SK-N-SH (cell line): ENCODE data around the gene HHIPL1. TPM values are rescaled to one million over a fixed set of nuclear protein-coding genes. Genes with fewer than 3 reads are reported as not detected.

ENCODE experiments used
- CTCF ChIA-PET: fragments of 300-600, 350-600 bp; formaldehyde crosslinking; extraction: SDS; loops from one replicate; lab custom pipeline; 2021; lab: Yijun Ruan, JAX
- POLR2A ChIA-PET: fragments of 350-600 bp; sonication (Branson Sonifier 250); formaldehyde crosslinking; extraction: SDS; loops from one replicate; lab custom pipeline; 2020; ENCODE audit warnings: antibody characterized with exemption, inconsistent platforms; lab: Yijun Ruan, JAX
- DNase-seq: peaks from one replicate; pipeline ENCODE4 v3.0.0; 2012
- H2AFZ ChIP-seq: fragments of 200-600 bp; sonication (generic); 2 replicates; pipeline ENCODE4 v1.8.1; 2016; ENCODE audit warnings: antibody characterized with exemption, mild to moderate bottlenecking, low read depth
- H3F3A ChIP-seq: fragments of 200-600 bp; sonication (generic); replicated peaks from 2 replicates; pipeline ENCODE3; 2016; ENCODE audit warnings: antibody characterized with exemption, mild to moderate bottlenecking; ENCODE audit not compliant: insufficient read depth
- H3K27ac ChIP-seq, 2 experiments: fragments of 200-500 bp in 1 of 2; fragments of 200-600 bp in 1 of 2; sonication (Bioruptor generic) in 1 of 2; sonication (generic), shearing (Covaris generic) in 1 of 2; 2 replicates each; pipeline versions ENCODE4 v1.5.1 to v1.6.1; 2014 to 2016; ENCODE audit warnings: low read depth in 2 of 2, inconsistent platforms in 1 of 2, low read length in 1 of 2, mild to moderate bottlenecking in 1 of 2, mixed read lengths in 1 of 2
- H3K27me3 ChIP-seq: fragments of 200-600 bp; sonication (generic), shearing (Covaris generic); 2 replicates; pipeline ENCODE4 v1.6.1; 2016; ENCODE audit warnings: mixed run types; ENCODE audit not compliant: insufficient read depth
- H3K36me3 ChIP-seq, 2 experiments: fragments of 200-500 bp in 1 of 2; fragments of 200-600 bp in 1 of 2; sonication (Bioruptor generic) in 1 of 2; sonication (generic) in 1 of 2; replicated peaks in 1 of 2; 2 replicates each; pipeline versions ENCODE3 to v1.5.1; 2014 to 2016; ENCODE audit warnings: low read length in 1 of 2, mild to moderate bottlenecking in 1 of 2; ENCODE audit not compliant: insufficient read depth in 2 of 2, control insufficient read depth in 1 of 2
- H3K4me1 ChIP-seq, 2 experiments: fragments of 200-500 bp in 1 of 2; fragments of 200-600 bp in 1 of 2; sonication (Bioruptor generic) in 1 of 2; sonication (generic), shearing (Covaris generic) in 1 of 2; 2 replicates each; pipeline versions ENCODE4 v1.5.1 to v1.6.1; 2014 to 2016; ENCODE audit warnings: low read depth in 1 of 2, low read length in 1 of 2, mixed run types in 1 of 2; ENCODE audit not compliant: insufficient read depth in 2 of 2, control insufficient read depth in 1 of 2
- H3K4me2 ChIP-seq: fragments of 200-600 bp; sonication (generic), shearing (Covaris generic); 2 replicates; pipeline ENCODE4 v1.6.1; 2017; ENCODE audit warnings: mixed run types
- H3K4me3 ChIP-seq, 2 experiments: fragments of 200-500 bp in 1 of 2; fragments of 200-600 bp in 1 of 2; sonication (Bioruptor generic) in 1 of 2; sonication (generic), shearing (Covaris generic) in 1 of 2; 2 replicates each; pipeline versions ENCODE4 v1.5.1 to v1.8.1; 2014 to 2016; ENCODE audit warnings: low read depth in 2 of 2, inconsistent platforms in 1 of 2, low read length in 1 of 2, mild to moderate bottlenecking in 1 of 2, mixed read lengths in 1 of 2, moderate library complexity in 1 of 2
- H3K79me2 ChIP-seq: fragments of 200-600 bp; sonication (generic); 2 replicates; pipeline ENCODE4 v1.8.1; 2017; ENCODE audit warnings: mild to moderate bottlenecking; ENCODE audit not compliant: insufficient read depth
- H3K9ac ChIP-seq: fragments of 200-600 bp; sonication (generic); 2 replicates; pipeline ENCODE4 v1.6.1; 2017; ENCODE audit warnings: mixed run types
- H3K9me2 ChIP-seq: fragments of 200-600 bp; sonication (generic); 2 replicates; pipeline ENCODE4 v1.6.1; 2017; ENCODE audit warnings: mixed run types
- H3K9me3 ChIP-seq: fragments of 200-600 bp; sonication (generic); 2 replicates; pipeline ENCODE4 v1.6.1; 2017; ENCODE audit warnings: mixed run types, mild to moderate bottlenecking, moderate library complexity
- H4K20me1 ChIP-seq: fragments of 200-600 bp; sonication (generic); 2 replicates; pipeline ENCODE4 v1.6.1; 2017; ENCODE audit warnings: mild to moderate bottlenecking, mixed run types; ENCODE audit not compliant: insufficient read depth
- CHD2 ChIP-seq: fragments of 150-350 bp; IDR thresholded peaks from 2 replicates; pipeline ENCODE4 v1.6.1; 2018; ENCODE audit warnings: low read length; ENCODE audit not compliant: partially characterized antibody
- ELF1 ChIP-seq: IDR thresholded peaks from 2 replicates; pipeline ENCODE4 v1.4.0; 2012
- EP300 ChIP-seq, 2 experiments: IDR thresholded peaks; 2 replicates each; pipeline versions ENCODE4 v1.4.0 to v1.6.1; 2012; ENCODE audit warnings: borderline replicate concordance in 1 of 2, low read depth in 1 of 2, low read length in 1 of 2
- EZH2phosphoT487 ChIP-seq: fragments of 200-600 bp; sonication (generic); IDR thresholded peaks from 2 replicates; pipeline ENCODE4 v1.6.1; 2017; ENCODE audit warnings: low read depth, mixed run types, mild to moderate bottlenecking, antibody characterized with exemption, moderate library complexity, borderline replicate concordance
- FOXJ3 ChIP-seq: sonication (generic); formaldehyde crosslinking; IDR thresholded peaks from 2 replicates; pipeline ENCODE4 v1.5.1; 2020; ENCODE audit warnings: mild to moderate bottlenecking, missing genetic modification reagents
- FOXM1 ChIP-seq: IDR thresholded peaks from 2 replicates; pipeline ENCODE4 v1.4.0; 2012; ENCODE audit warnings: low read depth, mild to moderate bottlenecking
- JUND ChIP-seq: IDR thresholded peaks from 2 replicates; pipeline ENCODE4 v1.4.0; 2012
- MXI1 ChIP-seq: IDR thresholded peaks from 2 replicates; pipeline ENCODE4 v1.6.1; 2012; ENCODE audit warnings: mild to moderate bottlenecking, low read depth, low read length, improper control_type of control experiment
- NFIC ChIP-seq: IDR thresholded peaks from 2 replicates; pipeline ENCODE4 v1.4.0; 2012; ENCODE audit warnings: borderline replicate concordance
- POLR2AphosphoS5 ChIP-seq: IDR thresholded peaks from 2 replicates; pipeline ENCODE4 v1.6.1; 2012; ENCODE audit warnings: low read depth, low read length
- RAD21 ChIP-seq: IDR thresholded peaks from 2 replicates; pipeline ENCODE4 v1.6.1; 2012; ENCODE audit warnings: mild to moderate bottlenecking, low read length
- RFX5 ChIP-seq: IDR thresholded peaks from 2 replicates; pipeline ENCODE4 v1.6.1; 2012; ENCODE audit warnings: mild to moderate bottlenecking, improper control_type of control experiment, low read length
- SMC3 ChIP-seq: IDR thresholded peaks from 2 replicates; pipeline ENCODE4 v1.6.1; 2012; ENCODE audit warnings: low read depth, low read length, improper control_type of control experiment
- TCF12 ChIP-seq: IDR thresholded peaks from 2 replicates; pipeline ENCODE4 v1.4.0; 2012
- WGBS: methylation state at CpG from one replicate; pipeline ENCODE4 v1.1.6; 2017; ENCODE audit warnings: low lambda C conversion rate; 5-methylcytosine and 5-hydroxymethylcytosine counted together
- polyA plus RNA-seq, 3 experiments: library from polyadenylated mRNA; depleted of rRNA; stranded (reverse); fragments of >200 nt; gene quantifications; 2 replicates each; pipeline ENCODE4 v1.2.3, GENCODE V29; 2012
- TF ChIP-seq, protein P1 (sequence below): IDR thresholded peaks from 2 replicates; pipeline ENCODE4; 2012
- TF ChIP-seq, protein P2 (sequence below): IDR thresholded peaks from 2 replicates; pipeline ENCODE4 v1.4.0; 2012; ENCODE audit warnings: low read depth, borderline replicate concordance
- TF ChIP-seq, protein P3 (sequence below): IDR thresholded peaks from 2 replicates; pipeline ENCODE4 v1.6.1; 2012; ENCODE audit warnings: mild to moderate bottlenecking, low read depth, low read length, moderate library complexity
- TF ChIP-seq, protein P4 (sequence below): fragments of 200-600 bp; sonication (generic); IDR thresholded peaks from 2 replicates; pipeline ENCODE4 v1.6.1; 2017; ENCODE audit warnings: antibody characterized with exemption, mild to moderate bottlenecking, moderate library complexity

HHIPL1 gene
- polyA plus RNA-seq, 1 of the 3 experiments (the other 2 are of a cell fraction), result 0.02 TPM

DNA sequence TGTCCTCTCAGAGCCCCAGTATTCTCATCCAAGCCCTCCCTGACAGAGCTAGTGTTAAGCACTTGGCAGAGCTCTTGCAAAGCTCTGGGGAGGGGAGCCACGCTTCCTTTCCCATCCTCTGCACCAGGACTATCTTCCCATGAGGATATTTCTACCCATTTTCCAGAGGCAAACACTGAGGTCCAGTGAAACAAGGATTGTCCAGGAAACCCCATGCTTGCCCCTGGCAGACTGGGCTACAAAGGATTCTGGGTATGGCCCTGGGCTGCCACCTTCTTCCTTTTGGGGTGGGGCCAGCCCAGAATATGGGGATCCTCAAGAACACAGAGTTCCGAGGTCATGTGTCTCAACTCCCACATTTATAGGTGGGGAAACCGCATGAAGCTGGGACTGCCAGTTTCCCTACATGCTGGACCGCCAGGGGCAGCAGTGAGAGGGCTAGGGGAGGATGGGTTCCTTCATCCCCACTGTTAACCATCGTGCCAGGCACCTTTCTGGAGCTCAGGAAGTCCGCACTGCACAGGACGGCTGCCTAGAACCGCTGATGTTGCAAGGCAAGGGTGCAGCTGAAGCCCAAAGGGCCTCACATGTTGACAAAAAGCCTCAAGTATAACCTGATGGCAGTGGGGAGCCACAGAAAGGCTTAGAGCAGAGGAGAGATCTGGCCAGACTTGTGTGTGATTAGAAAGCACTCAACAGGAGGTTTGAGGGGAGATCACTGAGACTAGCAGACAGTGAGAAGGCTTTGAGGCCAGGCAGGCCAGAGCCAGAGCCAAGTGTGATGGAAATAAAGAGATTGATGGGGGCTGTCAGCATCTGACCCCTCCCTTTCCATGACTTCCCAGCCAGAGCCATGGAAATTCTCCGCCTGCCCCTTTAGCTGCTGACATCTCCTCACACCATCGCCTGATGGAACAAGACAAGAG is 35.4 kb upstream of the HHIPL1 start (continued):
- TF ChIP-seq EZH2phosphoT487, result no peak
- TF ChIP-seq RAD21, result no peak
- TF ChIP-seq, all 33 proteins: peak for 0

DNA sequence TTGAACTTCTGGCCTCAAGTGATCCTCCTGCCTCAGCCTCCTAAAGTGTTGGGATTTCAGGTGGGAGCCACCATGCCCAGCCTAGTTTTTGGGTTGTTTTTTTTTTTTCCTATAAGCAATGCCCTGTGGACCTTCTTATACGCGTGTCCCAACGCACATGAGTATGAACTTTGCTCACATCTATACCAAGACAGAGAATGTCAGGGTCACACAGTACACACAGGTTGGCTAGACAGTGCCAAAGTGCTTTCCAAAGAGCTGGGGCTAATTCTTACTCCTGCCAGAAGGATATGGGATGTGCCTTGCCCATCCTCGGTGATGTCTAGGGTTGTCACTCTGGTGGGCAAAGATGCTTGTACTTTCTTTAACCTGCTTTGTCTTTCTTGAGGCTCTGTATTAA is 33.3 kb upstream of the HHIPL1 start:
- H3K27me3 ChIP-seq, result no peaks in the 10 kb centered on the region
- H3K27ac ChIP-seq, result no peak overlapping the region
- H3F3A ChIP-seq, result no peaks in the 10 kb centered on the region
- no peaks in the 10 kb centered on the region for H3K9me2 ChIP-seq
- no peak overlapping the region for H3K4me3 ChIP-seq
- H3K36me3 ChIP-seq, result no peaks in the 10 kb centered on the region
- H4K20me1 ChIP-seq, result no peaks in the 10 kb centered on the region
- TF ChIP-seq CHD2 (no peak), FOXJ3 (CRISPR knock-in tag) (no peak), NFIC (no peak), POLR2AphosphoS5 (no peak), SMC3 (no peak), RAD21 (no peak), FOXM1 (no peak), MXI1 (no peak), EP300 (IDR thresholded peaks at IDR 0.05; ENCODE audit: borderline replicate concordance in 1 of 2, low read depth in 1 of 2, low read length in 1 of 2) (no peak), ELF1 (no peak), JUND (no peak), TCF12 (no peak), RFX5 (no peak)
- TF ChIP-seq, protein P1, sequence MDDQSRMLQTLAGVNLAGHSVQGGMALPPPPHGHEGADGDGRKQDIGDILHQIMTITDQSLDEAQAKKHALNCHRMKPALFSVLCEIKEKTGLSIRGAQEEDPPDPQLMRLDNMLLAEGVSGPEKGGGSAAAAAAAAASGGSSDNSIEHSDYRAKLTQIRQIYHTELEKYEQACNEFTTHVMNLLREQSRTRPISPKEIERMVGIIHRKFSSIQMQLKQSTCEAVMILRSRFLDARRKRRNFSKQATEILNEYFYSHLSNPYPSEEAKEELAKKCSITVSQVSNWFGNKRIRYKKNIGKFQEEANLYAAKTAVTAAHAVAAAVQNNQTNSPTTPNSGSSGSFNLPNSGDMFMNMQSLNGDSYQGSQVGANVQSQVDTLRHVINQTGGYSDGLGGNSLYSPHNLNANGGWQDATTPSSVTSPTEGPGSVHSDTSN, result no peak
- TF ChIP-seq, protein P2, sequence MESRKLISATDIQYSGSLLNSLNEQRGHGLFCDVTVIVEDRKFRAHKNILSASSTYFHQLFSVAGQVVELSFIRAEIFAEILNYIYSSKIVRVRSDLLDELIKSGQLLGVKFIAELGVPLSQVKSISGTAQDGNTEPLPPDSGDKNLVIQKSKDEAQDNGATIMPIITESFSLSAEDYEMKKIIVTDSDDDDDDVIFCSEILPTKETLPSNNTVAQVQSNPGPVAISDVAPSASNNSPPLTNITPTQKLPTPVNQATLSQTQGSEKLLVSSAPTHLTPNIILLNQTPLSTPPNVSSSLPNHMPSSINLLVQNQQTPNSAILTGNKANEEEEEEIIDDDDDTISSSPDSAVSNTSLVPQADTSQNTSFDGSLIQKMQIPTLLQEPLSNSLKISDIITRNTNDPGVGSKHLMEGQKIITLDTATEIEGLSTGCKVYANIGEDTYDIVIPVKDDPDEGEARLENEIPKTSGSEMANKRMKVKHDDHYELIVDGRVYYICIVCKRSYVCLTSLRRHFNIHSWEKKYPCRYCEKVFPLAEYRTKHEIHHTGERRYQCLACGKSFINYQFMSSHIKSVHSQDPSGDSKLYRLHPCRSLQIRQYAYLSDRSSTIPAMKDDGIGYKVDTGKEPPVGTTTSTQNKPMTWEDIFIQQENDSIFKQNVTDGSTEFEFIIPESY, result no peak
- TF ChIP-seq, protein P3, sequence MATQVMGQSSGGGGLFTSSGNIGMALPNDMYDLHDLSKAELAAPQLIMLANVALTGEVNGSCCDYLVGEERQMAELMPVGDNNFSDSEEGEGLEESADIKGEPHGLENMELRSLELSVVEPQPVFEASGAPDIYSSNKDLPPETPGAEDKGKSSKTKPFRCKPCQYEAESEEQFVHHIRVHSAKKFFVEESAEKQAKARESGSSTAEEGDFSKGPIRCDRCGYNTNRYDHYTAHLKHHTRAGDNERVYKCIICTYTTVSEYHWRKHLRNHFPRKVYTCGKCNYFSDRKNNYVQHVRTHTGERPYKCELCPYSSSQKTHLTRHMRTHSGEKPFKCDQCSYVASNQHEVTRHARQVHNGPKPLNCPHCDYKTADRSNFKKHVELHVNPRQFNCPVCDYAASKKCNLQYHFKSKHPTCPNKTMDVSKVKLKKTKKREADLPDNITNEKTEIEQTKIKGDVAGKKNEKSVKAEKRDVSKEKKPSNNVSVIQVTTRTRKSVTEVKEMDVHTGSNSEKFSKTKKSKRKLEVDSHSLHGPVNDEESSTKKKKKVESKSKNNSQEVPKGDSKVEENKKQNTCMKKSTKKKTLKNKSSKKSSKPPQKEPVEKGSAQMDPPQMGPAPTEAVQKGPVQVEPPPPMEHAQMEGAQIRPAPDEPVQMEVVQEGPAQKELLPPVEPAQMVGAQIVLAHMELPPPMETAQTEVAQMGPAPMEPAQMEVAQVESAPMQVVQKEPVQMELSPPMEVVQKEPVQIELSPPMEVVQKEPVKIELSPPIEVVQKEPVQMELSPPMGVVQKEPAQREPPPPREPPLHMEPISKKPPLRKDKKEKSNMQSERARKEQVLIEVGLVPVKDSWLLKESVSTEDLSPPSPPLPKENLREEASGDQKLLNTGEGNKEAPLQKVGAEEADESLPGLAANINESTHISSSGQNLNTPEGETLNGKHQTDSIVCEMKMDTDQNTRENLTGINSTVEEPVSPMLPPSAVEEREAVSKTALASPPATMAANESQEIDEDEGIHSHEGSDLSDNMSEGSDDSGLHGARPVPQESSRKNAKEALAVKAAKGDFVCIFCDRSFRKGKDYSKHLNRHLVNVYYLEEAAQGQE, result no peak
- TF ChIP-seq, protein P4, sequence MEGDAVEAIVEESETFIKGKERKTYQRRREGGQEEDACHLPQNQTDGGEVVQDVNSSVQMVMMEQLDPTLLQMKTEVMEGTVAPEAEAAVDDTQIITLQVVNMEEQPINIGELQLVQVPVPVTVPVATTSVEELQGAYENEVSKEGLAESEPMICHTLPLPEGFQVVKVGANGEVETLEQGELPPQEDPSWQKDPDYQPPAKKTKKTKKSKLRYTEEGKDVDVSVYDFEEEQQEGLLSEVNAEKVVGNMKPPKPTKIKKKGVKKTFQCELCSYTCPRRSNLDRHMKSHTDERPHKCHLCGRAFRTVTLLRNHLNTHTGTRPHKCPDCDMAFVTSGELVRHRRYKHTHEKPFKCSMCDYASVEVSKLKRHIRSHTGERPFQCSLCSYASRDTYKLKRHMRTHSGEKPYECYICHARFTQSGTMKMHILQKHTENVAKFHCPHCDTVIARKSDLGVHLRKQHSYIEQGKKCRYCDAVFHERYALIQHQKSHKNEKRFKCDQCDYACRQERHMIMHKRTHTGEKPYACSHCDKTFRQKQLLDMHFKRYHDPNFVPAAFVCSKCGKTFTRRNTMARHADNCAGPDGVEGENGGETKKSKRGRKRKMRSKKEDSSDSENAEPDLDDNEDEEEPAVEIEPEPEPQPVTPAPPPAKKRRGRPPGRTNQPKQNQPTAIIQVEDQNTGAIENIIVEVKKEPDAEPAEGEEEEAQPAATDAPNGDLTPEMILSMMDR, result no peak
- TF ChIP-seq, all 33 proteins: peak for 0
- POLR2A ChIA-PET, result no interaction called here
- Histone ChIP-seq H3K4me2 (no peak overlapping the region), H3K4me1 (peaks cover 7 to 8% of the 10 kb centered on the region in 2 experiments; a peak in 2 of 4 replicates), H3K9ac (no peak overlapping the region), H3K9me3 (no peaks in the 10 kb centered on the region), H2AFZ (no peak overlapping the region), H3K79me2 (no peaks in the 10 kb centered on the region)
- DNase-seq, result no peak
- CTCF ChIA-PET, result interaction anchor here (0.6 kb wide), 1 partner anchor 93 kb away, joined by 3 read pairs; no protein-coding TSS in a partner anchor
- WGBS, result 93% methylated on average over 4 of the region's 4 CpGs
